Neuronal stem cell (in vitro differentiated cells): ENCODE measurements around the gene PSMB7.

ENCODE experiments used
- DNase-seq: peaks from one replicate; pipeline ENCODE4 v3.0.0-alpha.2; 2013; ENCODE audit warnings: low spot score
- H2AFZ ChIP-seq: one replicate; pipeline ENCODE4 v1.6.1; 2013; ENCODE audit warnings: mild to moderate bottlenecking, low read length, inconsistent platforms
- H2AK5ac ChIP-seq: 2 replicates; pipeline ENCODE4 v1.6.1; 2013; ENCODE audit warnings: low read depth, mild to moderate bottlenecking, inconsistent platforms, low read length, moderate library complexity, mixed read lengths
- H2BK120ac ChIP-seq: 2 replicates; pipeline ENCODE4 v1.6.1; 2013; ENCODE audit warnings: low read depth, mild to moderate bottlenecking, inconsistent platforms, low read length, moderate library complexity, mixed read lengths
- H2BK12ac ChIP-seq: one replicate; pipeline ENCODE4 v1.6.1; 2013; ENCODE audit warnings: low read length, inconsistent platforms
- H2BK15ac ChIP-seq: 2 replicates; pipeline ENCODE4 v1.6.1; 2013; ENCODE audit warnings: mild to moderate bottlenecking, low read length, inconsistent platforms, mixed read lengths
- H2BK5ac ChIP-seq: one replicate; pipeline ENCODE4 v1.6.1; 2013; ENCODE audit warnings: inconsistent platforms, mild to moderate bottlenecking, low read length, moderate library complexity
- H3K14ac ChIP-seq: one replicate; pipeline ENCODE4 v1.6.1; 2013; ENCODE audit warnings: low read length, inconsistent platforms
- H3K18ac ChIP-seq: 2 replicates; pipeline ENCODE4 v1.6.1; 2013; ENCODE audit warnings: low read length, inconsistent platforms
- H3K23ac ChIP-seq: 2 replicates; pipeline ENCODE4 v1.6.1; 2013; ENCODE audit warnings: low read depth, mild to moderate bottlenecking, mixed read lengths, low read length, inconsistent platforms; ENCODE audit not compliant: poor library complexity
- H3K27ac ChIP-seq: replicated peaks from 3 replicates; pipeline ENCODE4 v1.5.1; 2013; ENCODE audit warnings: low read length, inconsistent platforms
- H3K27me3 ChIP-seq, 3 experiments: 2 replicates each; pipeline ENCODE4 v1.6.1; 2013; ENCODE audit warnings: low read length in 3 of 3, mild to moderate bottlenecking in 2 of 3, inconsistent platforms in 1 of 3, low read depth in 1 of 3, mixed read lengths in 1 of 3, moderate library complexity in 1 of 3; ENCODE audit not compliant: control insufficient read depth in 3 of 3, insufficient read depth in 3 of 3
- H3K36me3 ChIP-seq, 2 donors: replicated peaks in 1 of 2; 2 replicates each; pipeline ENCODE4 v1.6.1; 2013; ENCODE audit warnings: low read length in 2 of 2; ENCODE audit not compliant: control insufficient read depth in 2 of 2, insufficient read depth in 2 of 2
- H3K4ac ChIP-seq: 2 replicates; pipeline ENCODE4 v1.6.1; 2013; ENCODE audit warnings: inconsistent platforms, mild to moderate bottlenecking, low read length, moderate library complexity
- H3K4me1 ChIP-seq, 2 donors: 1 replicate in 1 of 2; 2 replicates in 1 of 2; pipeline ENCODE4 v1.6.1; 2013; ENCODE audit warnings: low read length in 2 of 2, low read depth in 1 of 2; ENCODE audit not compliant: control insufficient read depth in 2 of 2, insufficient read depth in 1 of 2
- H3K4me2 ChIP-seq: one replicate; pipeline ENCODE4 v1.6.1; 2013; ENCODE audit warnings: mild to moderate bottlenecking, low read length, inconsistent platforms; ENCODE audit not compliant: insufficient read depth, poor library complexity, severe bottlenecking
- H3K4me3 ChIP-seq, 2 donors: 2 replicates each; pipeline ENCODE4 v1.5.1; 2013; ENCODE audit warnings: low read length in 2 of 2, mild to moderate bottlenecking in 2 of 2, inconsistent platforms in 1 of 2, moderate library complexity in 1 of 2
- H3K79me1 ChIP-seq: one replicate; pipeline ENCODE4 v1.6.1; 2013; ENCODE audit warnings: low read depth, mild to moderate bottlenecking, inconsistent platforms, low read length, moderate library complexity
- H3K9ac ChIP-seq: one replicate; pipeline ENCODE4 v1.6.1; 2013; ENCODE audit warnings: mild to moderate bottlenecking, low read depth, low read length, inconsistent platforms; ENCODE audit not compliant: poor library complexity
- H3K9me3 ChIP-seq, 2 donors: replicated peaks in 1 of 2; 2 replicates each; pipeline versions ENCODE3 to v1.6.1; 2013; ENCODE audit warnings: low read length in 2 of 2, mild to moderate bottlenecking in 2 of 2, inconsistent platforms in 1 of 2, low read depth in 1 of 2, mixed read lengths in 1 of 2, moderate library complexity in 1 of 2; ENCODE audit not compliant: control insufficient read depth in 2 of 2, insufficient read depth in 1 of 2
- H4K8ac ChIP-seq: one replicate; pipeline ENCODE4 v1.6.1; 2013; ENCODE audit warnings: low read depth, mild to moderate bottlenecking, inconsistent platforms, low read length, moderate library complexity
- H4K91ac ChIP-seq: one replicate; pipeline ENCODE4 v1.6.1; 2013; ENCODE audit warnings: low read length, low read depth, mild to moderate bottlenecking, inconsistent platforms; ENCODE audit not compliant: poor library complexity
- WGBS, 2 donors: extraction: QIAGEN DNeasy Blood & Tissue Kit; methylation state at CpG; one replicate each; pipeline ENCODE4 v1.1.7; 2013; ENCODE audit warnings: missing lambda C conversion rate in 2 of 2, mixed read lengths in 1 of 2; ENCODE audit not compliant: insufficient read length in 2 of 2, insufficient replicate concordance in 1 of 2; ENCODE audit errors: extremely low coverage in 2 of 2; 5-methylcytosine and 5-hydroxymethylcytosine counted together

Gene PSMB7

GRCh38 chr9:124372038-124372437 lies 43.2 kb downstream of the PSMB7 start:
- no peak overlapping the region for H2AFZ ChIP-seq
- H3K27me3 ChIP-seq, result no peaks in the 10 kb centered on the region
- H3K23ac ChIP-seq, result no peak overlapping the region
- no peak overlapping the region for H3K4ac ChIP-seq
- H3K4me3 ChIP-seq, result no peak overlapping the region
- H2BK120ac ChIP-seq, result no peak overlapping the region
- no peak overlapping the region for H4K8ac ChIP-seq
- H3K18ac ChIP-seq, result no peak overlapping the region
- no peak overlapping the region for H4K91ac ChIP-seq
- H3K4me1 ChIP-seq, result peaks cover 2% of the 10 kb centered on the region in 2 donors
- H3K36me3 ChIP-seq, result peaks cover 2 to 30% of the 10 kb centered on the region in 2 donors
- H3K9ac ChIP-seq, result no peak overlapping the region
- no peak overlapping the region for H3K14ac ChIP-seq
- no peak for DNase-seq
- no peak overlapping the region for H2AK5ac ChIP-seq
- H2BK5ac ChIP-seq, result no peak overlapping the region
- H2BK15ac ChIP-seq, result no peak overlapping the region
- peaks cover 2% of the 10 kb centered on the region for H3K79me1 ChIP-seq
- no peak overlapping the region for H2BK12ac ChIP-seq
- H3K27ac ChIP-seq, result no peak overlapping the region
- peaks cover 0 to 9% of the 10 kb centered on the region in 2 donors for H3K9me3 ChIP-seq
- no peak overlapping the region for H3K4me2 ChIP-seq

GRCh38 chr9:124370896-124371582 lies 44.2 kb downstream of the PSMB7 start:
- Histone ChIP-seq H3K27ac (no peak overlapping the region), H3K23ac (no peak overlapping the region), H3K14ac (no peak overlapping the region), H2BK5ac (no peak overlapping the region), H2AK5ac (no peak overlapping the region), H3K4ac (no peak overlapping the region), H4K8ac (no peak overlapping the region), H3K4me1 (peaks cover 1 to 2% of the 10 kb centered on the region in 2 donors), H3K9me3 (peaks cover 0 to 9% of the 10 kb centered on the region in 2 donors), H3K9ac (no peak overlapping the region), H3K79me1 (peaks cover 2% of the 10 kb centered on the region), H3K27me3 (no peaks in the 10 kb centered on the region), H3K18ac (no peak overlapping the region), H2BK120ac (no peak overlapping the region), H2AFZ (no peak overlapping the region), H2BK15ac (no peak overlapping the region), H2BK12ac (no peak overlapping the region), H4K91ac (no peak overlapping the region), H3K4me3 (no peak overlapping the region), H3K4me2 (no peak overlapping the region), H3K36me3 (peaks cover 5 to 37% of the 10 kb centered on the region in 2 donors)
- no peak for DNase-seq
- no CpG with 5 or more reads among the region's 9 CpGs for WGBS, 2 donors

GRCh38 chr9:124369231-124369797 lies 45.9 kb downstream of the PSMB7 start:
- H3K18ac ChIP-seq, result no peak overlapping the region
- H3K4ac ChIP-seq, result no peak overlapping the region
- no peak overlapping the region for H3K4me2 ChIP-seq
- peaks cover 2 to 12% of the 10 kb centered on the region in 2 donors for H3K4me1 ChIP-seq
- no peak overlapping the region for H3K9ac ChIP-seq
- WGBS, 2 donors, result no CpG with 5 or more reads among the region's 9 CpGs
- H2BK15ac ChIP-seq, result no peak overlapping the region
- H2BK120ac ChIP-seq, result no peak overlapping the region
- peaks cover 2% of the 10 kb centered on the region for H3K79me1 ChIP-seq
- no peaks in the 10 kb centered on the region for H3K27me3 ChIP-seq
- no peak overlapping the region for H2AFZ ChIP-seq
- H2AK5ac ChIP-seq, result no peak overlapping the region
- no peak overlapping the region for H3K4me3 ChIP-seq
- no peak for DNase-seq
- H4K91ac ChIP-seq, result no peak overlapping the region
- H3K36me3 ChIP-seq, result peaks cover 3 to 28% of the 10 kb centered on the region in 2 donors
- H3K14ac ChIP-seq, result no peak overlapping the region
- no peak overlapping the region for H2BK12ac ChIP-seq
- H3K9me3 ChIP-seq, result peaks cover 0 to 5% of the 10 kb centered on the region in 2 donors
- H2BK5ac ChIP-seq, result no peak overlapping the region
- H3K23ac ChIP-seq, result no peak overlapping the region
- no peak overlapping the region for H3K27ac ChIP-seq
- H4K8ac ChIP-seq, result no peak overlapping the region

GRCh38 chr9:124368692-124369091 lies 46.5 kb downstream of the PSMB7 start:
- DNase-seq, result no peak
- Histone ChIP-seq H3K27me3 (no peaks in the 10 kb centered on the region), H3K4me3 (no peak overlapping the region), H2AK5ac (no peak overlapping the region), H3K4me2 (no peak overlapping the region), H3K36me3 (peaks cover 3 to 28% of the 10 kb centered on the region in 2 donors), H2BK15ac (no peak overlapping the region), H3K4me1 (peaks cover 2 to 15% of the 10 kb centered on the region in 2 donors), H3K9ac (no peak overlapping the region), H3K9me3 (no peaks in the 10 kb centered on the region), H2BK12ac (no peak overlapping the region), H3K23ac (no peak overlapping the region), H3K18ac (no peak overlapping the region), H2BK5ac (no peak overlapping the region), H4K8ac (no peak overlapping the region), H2AFZ (no peak overlapping the region), H3K79me1 (peaks cover 2% of the 10 kb centered on the region), H3K4ac (no peak overlapping the region), H3K27ac (no peak overlapping the region), H3K14ac (no peak overlapping the region), H2BK120ac (no peak overlapping the region), H4K91ac (no peak overlapping the region)
- no CpG with 5 or more reads among the region's 3 CpGs for WGBS, 2 donors
